D721Med (cell line): Measurements from ENCODE around the gene TARBP1.

Experiments
- DNase-seq: peaks from one replicate; pipeline ENCODE4 v3.0.0; 2011; ENCODE audit warnings: low spot score; ENCODE audit not compliant: insufficient read length
- FAIRE-seq: peaks from 2 replicates; lab custom pipeline; 2011; peaks lifted over from hg19 to GRCh38; lab: Jason Lieb, UNC
- TF ChIP-seq, protein P1 (sequence below): IDR thresholded peaks from 2 replicates; pipeline ENCODE4 v1.5.1; 2012; ENCODE audit warnings: mild to moderate bottlenecking, control low read depth; ENCODE audit not compliant: insufficient read depth; ENCODE audit errors: missing control alignments

The TARBP1 gene

DNA sequence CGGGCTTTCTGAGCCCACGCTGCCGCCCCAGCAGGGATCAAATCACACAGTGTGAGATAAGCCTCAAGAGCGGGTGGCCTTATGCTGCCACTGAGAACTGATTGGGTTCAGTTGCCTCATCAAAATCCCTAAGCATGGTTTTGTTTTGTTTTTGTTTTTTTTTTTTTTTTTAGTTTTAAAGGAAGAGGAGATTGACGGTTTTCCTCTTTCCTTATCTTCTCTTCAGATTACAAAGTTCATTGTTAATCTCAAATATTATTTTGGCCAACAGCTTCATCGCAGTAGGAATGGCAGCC is 105.1 kb downstream of the TARBP1 start:
- TF ChIP-seq, protein P1, sequence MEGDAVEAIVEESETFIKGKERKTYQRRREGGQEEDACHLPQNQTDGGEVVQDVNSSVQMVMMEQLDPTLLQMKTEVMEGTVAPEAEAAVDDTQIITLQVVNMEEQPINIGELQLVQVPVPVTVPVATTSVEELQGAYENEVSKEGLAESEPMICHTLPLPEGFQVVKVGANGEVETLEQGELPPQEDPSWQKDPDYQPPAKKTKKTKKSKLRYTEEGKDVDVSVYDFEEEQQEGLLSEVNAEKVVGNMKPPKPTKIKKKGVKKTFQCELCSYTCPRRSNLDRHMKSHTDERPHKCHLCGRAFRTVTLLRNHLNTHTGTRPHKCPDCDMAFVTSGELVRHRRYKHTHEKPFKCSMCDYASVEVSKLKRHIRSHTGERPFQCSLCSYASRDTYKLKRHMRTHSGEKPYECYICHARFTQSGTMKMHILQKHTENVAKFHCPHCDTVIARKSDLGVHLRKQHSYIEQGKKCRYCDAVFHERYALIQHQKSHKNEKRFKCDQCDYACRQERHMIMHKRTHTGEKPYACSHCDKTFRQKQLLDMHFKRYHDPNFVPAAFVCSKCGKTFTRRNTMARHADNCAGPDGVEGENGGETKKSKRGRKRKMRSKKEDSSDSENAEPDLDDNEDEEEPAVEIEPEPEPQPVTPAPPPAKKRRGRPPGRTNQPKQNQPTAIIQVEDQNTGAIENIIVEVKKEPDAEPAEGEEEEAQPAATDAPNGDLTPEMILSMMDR, result no peak
- DNase-seq (no peak), FAIRE-seq (no peak)

GRCh38 chr1:234373064-234373958 is 105.7 kb downstream of the TARBP1 start, which contains the start of gene COA6:
TSS of gene COA6 (plus strand) at chr1:234373456. CDS start at chr1:234373467, 11 bp downstream.
- FAIRE-seq (peak; percentile 81), DNase-seq (peak; percentile 79)
- TF ChIP-seq, protein P1, result no peak

DNA sequence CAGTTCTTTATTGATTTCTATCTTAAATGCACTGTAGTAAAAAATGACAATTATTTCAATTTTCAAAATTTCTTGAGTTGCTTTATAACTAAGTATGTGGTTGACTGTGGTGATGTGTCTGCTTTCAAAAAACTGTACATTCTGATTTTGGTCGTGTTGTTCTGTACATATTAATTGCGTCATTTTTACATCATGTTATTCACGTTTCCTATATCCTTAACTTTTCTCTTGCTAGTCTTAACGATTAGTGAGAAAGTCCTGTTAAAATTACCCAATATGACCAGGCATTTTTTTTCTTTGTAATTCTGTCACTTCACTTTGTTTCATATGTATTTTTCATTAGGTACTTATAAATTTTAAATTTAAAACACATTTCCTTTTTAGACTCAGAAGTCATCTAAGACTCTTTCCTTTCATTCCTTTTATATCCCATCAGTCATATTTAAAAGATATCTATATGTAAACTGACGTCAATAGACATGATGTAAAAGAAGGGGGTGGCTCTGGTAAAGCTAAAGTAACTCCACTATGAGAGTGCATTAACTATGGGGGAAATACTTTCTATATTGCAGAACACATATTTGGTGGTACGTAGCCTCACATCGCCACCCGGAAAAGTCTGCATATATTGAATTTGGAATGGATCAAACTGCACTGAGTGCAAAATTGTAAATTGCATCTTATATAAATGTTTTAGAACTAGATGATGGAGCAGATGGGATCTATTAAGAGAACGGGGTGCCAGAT is 106.8 kb downstream of the TARBP1 start:
- TF ChIP-seq, protein P1, result no peak
- FAIRE-seq, result peak; percentile 69
- DNase-seq, result no peak

- no peak for FAIRE-seq
- TF ChIP-seq, protein P1, result no peak
- DNase-seq, result no peak
Observed at GRCh38 chr1:234371414-234371813, 107.6 kb downstream of the TARBP1 start.

- TF ChIP-seq, protein P1, result no peak
- DNase-seq (no peak), FAIRE-seq (peak; percentile 55)
Observed at GRCh38 chr1:234369784-234370183, 109.2 kb downstream of the TARBP1 start.

- DNase-seq (no peak), FAIRE-seq (no peak)
- TF ChIP-seq, protein P1, result no peak
Observed at GRCh38 chr1:234369033-234369430, 109.9 kb downstream of the TARBP1 start.
